ENCODE data around the gene TWF2. TPM values are rescaled to one million over a fixed set of nuclear protein-coding genes. Genes with fewer than 3 reads are reported as not detected.

TWF2 gene
- total and polyA plus RNA-seq, 9 of the 15 experiments (the other 6 are each of a cell fraction or from before 2014, with no cell fraction given), result 0.11 to 61.9 (median 29.7) TPM

GRCh38 chr3:52238193-52238760, 681 bp downstream of the TWF2 start (continued):
- no peak for TF ChIP-seq ZBTB43 (CRISPR knock-in tag; IDR thresholded peaks at IDR 0.05)
- TF ChIP-seq CBX3 (IDR thresholded peaks at IDR 0.05; ENCODE audit: borderline replicate concordance in 1 of 2, low read length in 2 of 2), result no peak
- TF ChIP-seq, protein P1, sequence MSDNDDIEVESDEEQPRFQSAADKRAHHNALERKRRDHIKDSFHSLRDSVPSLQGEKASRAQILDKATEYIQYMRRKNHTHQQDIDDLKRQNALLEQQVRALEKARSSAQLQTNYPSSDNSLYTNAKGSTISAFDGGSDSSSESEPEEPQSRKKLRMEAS (CRISPR knock-in tag; IDR thresholded peaks at IDR 0.05), result peak; percentile 47; the same call in 1 of the 2 replicates
- no peak for TF ChIP-seq CHD2 (IDR thresholded peaks at IDR 0.05; ENCODE audit: low read depth, low read length)
- TF ChIP-seq NR2C1 (IDR thresholded peaks at IDR 0.05), result peak; percentile 91
- TF ChIP-seq NR2C1 (tag; IDR thresholded peaks at IDR 0.05), result peak; percentile 93
- TF ChIP-seq SLC30A9 (CRISPR knock-in tag; IDR thresholded peaks at IDR 0.05), result no peak
- TF ChIP-seq SPI1 (IDR thresholded peaks at IDR 0.05; ENCODE audit: borderline replicate concordance, low read depth, low read length), result no peak
- no peak for TF ChIP-seq DPF2 (IDR thresholded peaks at IDR 0.05)
- TF ChIP-seq STAT6 (CRISPR knock-in tag; IDR thresholded peaks at IDR 0.05), result no peak
- TF ChIP-seq TSHZ1 (CRISPR knock-in tag; IDR thresholded peaks at IDR 0.05), result no peak
- TF ChIP-seq MNT (conservative IDR thresholded peaks at IDR 0.05), result 0 out of 4 replicates have a peak, but pooled peaks of 1 of the 2 experiments have one; percentile 10
- TF ChIP-seq SMC3 (conservative IDR thresholded peaks at IDR 0.05; ENCODE audit: insufficient read depth, low read depth, low read length), result no peak
- no peak for TF ChIP-seq CBX5 (IDR thresholded peaks at IDR 0.05; ENCODE audit: borderline replicate concordance, low read depth)
- TF ChIP-seq ZNF77 (CRISPR knock-in tag; IDR thresholded peaks at IDR 0.05), result no peak
- TF ChIP-seq IRF9 (tag; IDR thresholded peaks at IDR 0.05), result no peak
- TF ChIP-seq TBL1XR1 (IDR thresholded peaks at IDR 0.05; ENCODE audit: low read length in 2 of 2), result peak in 1 of 2 experiments; percentile 74; a peak in 1 of 4 replicates
- 0 out of 2 replicates have a peak, but pooled peaks have one; percentile 35 for TF ChIP-seq SMARCE1 (IDR thresholded peaks at IDR 0.05)
- no peak for TF ChIP-seq HCFC1 (IDR thresholded peaks at IDR 0.05; ENCODE audit: low read depth, low read length)

Measured in K562 (cell line).